ENCODE results near the gene CIDEB.

Gene CIDEB

GRCh38 chr14:24258548-24259265 is 49.1 kb downstream of the CIDEB start:
- no peak for TF ChIP-seq CTCF (IDR thresholded peaks at IDR 0.05; ENCODE audit: extremely low read depth, missing control alignments)
- DNase-seq (ENCODE audit: low spot score), result no peak

GRCh38 chr14:24258119-24258518 is 49.7 kb downstream of the CIDEB start:
- no peak for TF ChIP-seq CTCF (IDR thresholded peaks at IDR 0.05; ENCODE audit: extremely low read depth, missing control alignments)
- no peak for DNase-seq (ENCODE audit: low spot score)

GRCh38 chr14:24256960-24257359 is 50.8 kb downstream of the CIDEB start:
- no peak for DNase-seq (ENCODE audit: low spot score)
- TF ChIP-seq CTCF (IDR thresholded peaks at IDR 0.05; ENCODE audit: extremely low read depth, missing control alignments), result no peak

- no peak for DNase-seq (ENCODE audit: low spot score)
- TF ChIP-seq CTCF (IDR thresholded peaks at IDR 0.05; ENCODE audit: extremely low read depth, missing control alignments), result no peak
Measured at GRCh38 chr14:24255931-24256711, 51.7 kb downstream of the CIDEB start.

- no peak for TF ChIP-seq CTCF (IDR thresholded peaks at IDR 0.05; ENCODE audit: extremely low read depth, missing control alignments)
- no peak for DNase-seq (ENCODE audit: low spot score)
Measured at GRCh38 chr14:24255438-24255837, 52.3 kb downstream of the CIDEB start.
